NCI-H526 (cell line): ENCODE data around the gene PPP1R14D.
"Not testable (repeated sequence)": the region's sequence is repeated elsewhere in the genome, so short reads cannot be mapped to it uniquely, and the experiment has no call there.

Source experiments
- DNase-seq, 2 experiments: peaks; one replicate each; lab custom pipeline; 2025; lab: John Stamatoyannopoulos, UW

The PPP1R14D gene

GRCh38 chr15:40828447-40829036, at the start of gene PPP1R14D:
PPP1R14D (minus strand) TSS chr15:40828708; CDS start chr15:40828641, 67 bp downstream.
- peak in 1 of 2 experiments; percentile 44 for DNase-seq

- no peak for DNase-seq
Measured at GRCh38 chr15:40877694-40878093, 49.2 kb upstream of the PPP1R14D start.

GRCh38 chr15:40875991-40876730, 47.7 kb upstream of the PPP1R14D start:
- no peak for DNase-seq

GRCh38 chr15:40873694-40874561, 45.4 kb upstream of the PPP1R14D start, which contains the start of gene RHOV:
RHOV (minus strand) TSS chr15:40874234; CDS start chr15:40874139, 95 bp downstream.
- peak; percentile 90 to 96 for DNase-seq

GRCh38 chr15:40872791-40873693, 44.5 kb upstream of the PPP1R14D start:
- no peak for DNase-seq

- DNase-seq, result peak; percentile 7 to 48
Measured at GRCh38 chr15:40871749-40872617, 43.5 kb upstream of the PPP1R14D start.

- no peak for DNase-seq
Measured at GRCh38 chr15:40870716-40871115, 42.2 kb upstream of the PPP1R14D start.

- no peak for DNase-seq
Measured at GRCh38 chr15:40869686-40870085, 41.2 kb upstream of the PPP1R14D start.

GRCh38 chr15:40867199-40867598, 38.7 kb upstream of the PPP1R14D start:
- no peak for DNase-seq

GRCh38 chr15:40863660-40864270, 35.3 kb upstream of the PPP1R14D start:
- DNase-seq, result no peak

GRCh38 chr15:40861147-40861546, 32.6 kb upstream of the PPP1R14D start:
- DNase-seq, result not testable (repeated sequence)

- peak; percentile 55 to 87 for DNase-seq
Measured at GRCh38 chr15:40859206-40859851, 30.8 kb upstream of the PPP1R14D start.

GRCh38 chr15:40858706-40859105, 30.2 kb upstream of the PPP1R14D start:
- no peak for DNase-seq

- DNase-seq, result peak; percentile 41 to 85
Measured at GRCh38 chr15:40857601-40858341, 29.3 kb upstream of the PPP1R14D start.

GRCh38 chr15:40856746-40857145, 28.2 kb upstream of the PPP1R14D start:
- no peak for DNase-seq

- no peak for DNase-seq
Measured at GRCh38 chr15:40855706-40856234, 27.3 kb upstream of the PPP1R14D start.

- DNase-seq, result no peak
Measured at GRCh38 chr15:40854161-40854560, 25.7 kb upstream of the PPP1R14D start.

- no peak for DNase-seq
Measured at GRCh38 chr15:40853241-40853890, 24.9 kb upstream of the PPP1R14D start.
